ENCODE measurements around the gene PPP1R1C. TPM values are rescaled to one million over a fixed set of nuclear protein-coding genes. Genes with fewer than 3 reads are reported as not detected.
A peak's percentile ranks its signal among the peaks of the same experiment; 100 is the strongest.

Gene PPP1R1C
- total RNA-seq, 1 donor: 1.4 TPM

- DNase-seq (ENCODE audit: low read depth): no peak
- H3K4me3 ChIP-seq (ENCODE audit: low read depth, low read length): no peak overlapping the region
- TF ChIP-seq, protein P1, sequence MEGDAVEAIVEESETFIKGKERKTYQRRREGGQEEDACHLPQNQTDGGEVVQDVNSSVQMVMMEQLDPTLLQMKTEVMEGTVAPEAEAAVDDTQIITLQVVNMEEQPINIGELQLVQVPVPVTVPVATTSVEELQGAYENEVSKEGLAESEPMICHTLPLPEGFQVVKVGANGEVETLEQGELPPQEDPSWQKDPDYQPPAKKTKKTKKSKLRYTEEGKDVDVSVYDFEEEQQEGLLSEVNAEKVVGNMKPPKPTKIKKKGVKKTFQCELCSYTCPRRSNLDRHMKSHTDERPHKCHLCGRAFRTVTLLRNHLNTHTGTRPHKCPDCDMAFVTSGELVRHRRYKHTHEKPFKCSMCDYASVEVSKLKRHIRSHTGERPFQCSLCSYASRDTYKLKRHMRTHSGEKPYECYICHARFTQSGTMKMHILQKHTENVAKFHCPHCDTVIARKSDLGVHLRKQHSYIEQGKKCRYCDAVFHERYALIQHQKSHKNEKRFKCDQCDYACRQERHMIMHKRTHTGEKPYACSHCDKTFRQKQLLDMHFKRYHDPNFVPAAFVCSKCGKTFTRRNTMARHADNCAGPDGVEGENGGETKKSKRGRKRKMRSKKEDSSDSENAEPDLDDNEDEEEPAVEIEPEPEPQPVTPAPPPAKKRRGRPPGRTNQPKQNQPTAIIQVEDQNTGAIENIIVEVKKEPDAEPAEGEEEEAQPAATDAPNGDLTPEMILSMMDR (IDR thresholded peaks at IDR 0.05; ENCODE audit: insufficient read depth, low read length): no peak
Measured at GRCh38 chr2:182069908-182070307, 84.3 kb downstream of the PPP1R1C start.

GRCh38 chr2:182070736-182071135, 85.1 kb downstream of the PPP1R1C start:
- H3K4me3 ChIP-seq (ENCODE audit: low read depth, low read length): no peak overlapping the region
- TF ChIP-seq, protein P1 (IDR thresholded peaks at IDR 0.05; ENCODE audit: insufficient read depth, low read length): no peak
- no peak for DNase-seq (ENCODE audit: low read depth)

DNA sequence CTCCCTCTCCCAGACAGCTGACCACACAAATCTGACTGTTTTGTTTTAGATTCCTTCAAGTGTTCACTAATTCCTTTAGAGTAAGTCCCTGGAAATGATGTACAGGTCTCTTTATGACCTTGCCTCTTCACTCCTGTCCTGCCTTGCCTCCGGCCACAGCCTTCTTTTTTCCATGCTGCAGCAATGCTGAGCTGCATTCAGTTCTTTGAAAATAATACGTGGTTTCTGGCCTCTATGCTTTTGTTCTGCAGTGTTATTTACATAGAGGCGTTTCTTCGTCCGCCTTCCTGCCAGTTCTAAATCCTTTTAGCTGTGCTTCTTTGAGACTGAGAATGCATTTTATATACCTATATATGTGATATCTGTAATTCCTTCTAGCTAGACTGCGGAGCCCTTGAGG, 87.2 kb downstream of the PPP1R1C start:
- DNase-seq (ENCODE audit: low read depth): no peak
- H3K4me3 ChIP-seq (ENCODE audit: low read depth, low read length): no peak overlapping the region
- TF ChIP-seq, protein P1 (IDR thresholded peaks at IDR 0.05; ENCODE audit: insufficient read depth, low read length): no peak

- no peak for DNase-seq (ENCODE audit: low read depth)
- H3K4me3 ChIP-seq (ENCODE audit: low read depth, low read length): no peak overlapping the region
- TF ChIP-seq, protein P1 (IDR thresholded peaks at IDR 0.05; ENCODE audit: insufficient read depth, low read length): no peak
Measured at GRCh38 chr2:182073613-182074012, 88.0 kb downstream of the PPP1R1C start.

DNA sequence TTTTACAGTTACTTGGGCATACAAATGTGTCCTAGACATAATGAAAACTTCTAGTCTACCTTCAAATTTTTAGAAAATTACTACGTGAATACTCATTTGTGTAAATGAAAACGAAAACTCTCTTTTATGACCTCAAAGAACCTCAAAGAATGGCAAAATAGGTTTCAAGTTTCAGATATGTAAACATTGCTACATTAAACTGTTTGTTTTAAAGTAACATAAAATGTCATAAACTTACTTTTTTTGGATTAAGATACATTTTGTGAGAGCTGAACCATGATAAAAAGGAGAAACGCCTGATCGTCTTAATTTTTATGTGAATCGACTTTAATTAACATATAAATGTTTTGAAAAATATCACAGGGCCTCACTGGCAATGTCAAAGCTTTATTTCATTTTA, 91.4 kb downstream of the PPP1R1C start:
- DNase-seq (ENCODE audit: low read depth): no peak

GRCh38 chr2:182077448-182078142, 91.9 kb downstream of the PPP1R1C start:
- H3K4me3 ChIP-seq (ENCODE audit: low read depth, low read length): no peak overlapping the region
- TF ChIP-seq, protein P1 (IDR thresholded peaks at IDR 0.05; ENCODE audit: insufficient read depth, low read length): peak; percentile 60
- peak; percentile 94 for DNase-seq (ENCODE audit: low read depth)

More for the DNA sequence above, 91.4 kb downstream of the PPP1R1C start:
- TF ChIP-seq, protein P1 (IDR thresholded peaks at IDR 0.05; ENCODE audit: insufficient read depth, low read length): no peak
- no peak overlapping the region for H3K4me3 ChIP-seq (ENCODE audit: low read depth, low read length)

All from fibroblast of the aortic adventitia (primary cell).